GM20431 (cell line): Measurements from ENCODE around the gene GFER.

Experiments used
- in situ Hi-C: fragments of 300-500 bp; cut with MseI, MboI; formaldehyde crosslinking; loops from one replicate; pipeline ENCODE4 v1.15.0; 2020; ENCODE audit warnings: low sequenced_read_pairs; ENCODE audit not compliant: unreplicated experiment

GFER gene

GRCh38 chr16:1989209-1990100 is 5.5 kb downstream of the GFER start, which contains the start of gene SYNGR3:
TSS of gene SYNGR3 (plus strand) at chr16:1989970. CDS start at chr16:1990103, 133 bp downstream.
- in situ Hi-C loops = no loop called here

DNA sequence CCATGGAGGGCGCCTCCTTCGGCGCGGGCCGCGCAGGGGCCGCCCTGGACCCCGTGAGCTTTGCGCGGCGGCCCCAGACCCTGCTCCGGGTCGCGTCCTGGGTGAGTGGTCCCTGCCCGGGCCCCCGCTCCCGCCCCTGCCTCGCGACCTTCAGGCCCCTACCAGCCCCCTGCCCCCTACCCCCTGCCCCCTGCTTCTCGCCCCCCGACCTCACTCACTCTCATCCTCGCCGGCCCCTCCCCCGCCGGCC is 6.0 kb downstream of the GFER start:
- in situ Hi-C loops = no loop called here

- in situ Hi-C loops = no loop called here
These were observed 6.5 kb downstream of the GFER start for GRCh38 chr16:1990351-1991134.

GRCh38 chr16:1991135-1991551 is 7.2 kb downstream of the GFER start:
- in situ Hi-C loops = no loop called here

- in situ Hi-C loops = no loop called here
These were observed 7.6 kb downstream of the GFER start for GRCh38 chr16:1991588-1991947.

GRCh38 chr16:1991948-1992703 is 8.1 kb downstream of the GFER start:
- in situ Hi-C loops = no loop called here

GRCh38 chr16:1992704-1993317 is 8.8 kb downstream of the GFER start:
- in situ Hi-C loops = no loop called here

- in situ Hi-C loops = no loop called here
These were observed 9.7 kb downstream of the GFER start for GRCh38 chr16:1993731-1994131.

- in situ Hi-C loops = no loop called here
These were observed 13.7 kb downstream of the GFER start for GRCh38 chr16:1997494-1998359.

- in situ Hi-C loops = no loop called here
These were observed 14.4 kb downstream of the GFER start for GRCh38 chr16:1998360-1998835.

DNA sequence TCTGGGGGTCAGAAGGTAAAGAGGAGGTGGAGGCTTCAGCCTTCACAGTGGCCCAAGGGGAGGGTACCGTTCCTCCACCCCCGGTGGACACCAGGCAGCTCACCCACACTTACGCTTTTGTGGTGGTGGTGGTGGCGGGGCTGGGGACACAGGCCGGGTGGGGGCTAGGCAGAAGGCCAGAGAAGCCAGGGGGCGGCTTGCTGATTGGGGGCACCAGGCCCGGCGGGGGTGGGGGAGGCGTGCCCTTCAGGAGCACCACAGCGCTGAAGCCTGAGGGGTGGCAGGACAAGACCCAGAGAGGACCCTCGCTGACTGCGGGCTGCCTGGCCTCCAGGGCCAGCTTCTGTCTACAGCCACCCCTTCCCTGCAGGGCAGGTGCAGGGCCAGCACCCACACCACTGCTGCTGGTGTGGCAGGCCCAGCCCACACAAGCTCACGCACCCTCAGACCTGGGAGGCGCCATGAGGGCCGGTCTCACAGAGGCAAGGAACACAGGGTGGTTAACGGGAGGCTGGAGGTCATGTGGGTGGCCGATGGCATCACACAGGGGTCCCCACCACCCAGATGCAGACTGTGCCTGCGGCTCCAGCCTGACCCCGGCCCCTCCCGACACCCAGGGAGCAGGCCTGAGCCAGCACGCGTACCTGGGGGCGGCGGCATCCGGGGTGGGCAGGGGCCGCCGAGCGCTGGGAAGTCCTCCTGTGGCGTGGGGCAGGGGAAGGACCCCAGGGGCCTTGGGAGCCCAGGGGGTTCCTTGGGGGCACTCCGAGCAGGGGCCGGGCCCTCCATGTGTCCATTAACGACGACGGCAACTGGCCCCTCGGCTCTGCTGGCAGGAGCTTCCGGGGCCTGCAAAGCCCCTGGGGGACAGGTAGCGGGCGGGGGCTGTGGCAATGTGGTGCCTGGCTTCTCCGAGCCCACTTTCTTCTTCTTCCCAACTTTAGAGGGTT is 15.1 kb downstream of the GFER start:
- in situ Hi-C loops = no loop called here

- in situ Hi-C loops = no loop called here
These were observed 16.0 kb downstream of the GFER start for GRCh38 chr16:1999866-2000514.

GRCh38 chr16:2001035-2001434 is 17.0 kb downstream of the GFER start:
- in situ Hi-C loops = no loop called here

DNA sequence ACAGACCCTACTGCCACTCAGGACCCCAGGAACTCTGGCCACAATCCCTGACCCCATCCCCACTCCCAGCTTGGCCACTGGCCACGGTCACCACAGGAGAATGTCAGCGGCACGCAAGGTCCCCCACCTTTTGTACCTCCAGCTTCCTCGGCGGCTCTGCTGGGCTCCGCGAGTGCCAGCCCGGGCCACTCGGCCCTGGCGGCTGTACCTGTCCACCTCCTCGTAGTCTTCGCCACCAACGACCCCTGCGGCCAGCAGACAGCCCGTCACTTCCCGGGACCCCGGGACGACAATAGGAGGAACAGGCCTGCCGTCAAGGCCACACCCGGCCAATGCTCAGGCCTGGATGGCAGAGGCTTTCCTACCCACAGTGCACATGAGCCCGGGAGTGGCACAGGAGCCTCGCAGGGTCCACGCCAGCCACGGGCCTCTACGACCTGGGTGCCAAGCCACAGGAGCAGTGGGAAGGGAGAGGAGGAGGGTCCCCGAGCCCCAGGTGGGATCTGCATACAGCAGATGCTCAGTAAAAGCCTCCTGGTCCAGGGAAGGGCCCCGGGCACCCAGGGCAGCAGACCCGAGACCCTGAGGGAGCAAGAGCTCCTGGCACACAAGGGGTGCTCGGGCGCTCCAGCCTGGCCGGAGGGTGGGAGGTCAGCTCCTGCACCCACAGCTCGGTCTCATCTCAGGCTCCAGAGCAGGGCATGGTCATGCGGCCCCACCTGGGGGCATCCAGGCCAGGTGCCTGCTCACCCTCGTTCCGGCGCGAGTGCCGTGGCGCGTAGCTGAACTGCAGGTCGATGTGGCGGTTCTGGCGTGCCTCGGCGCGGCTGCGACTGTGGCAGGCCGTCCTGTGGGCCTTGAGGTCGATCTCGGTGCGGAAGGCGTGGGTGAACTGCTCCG is 17.7 kb downstream of the GFER start:
- in situ Hi-C loops = no loop called here

DNA sequence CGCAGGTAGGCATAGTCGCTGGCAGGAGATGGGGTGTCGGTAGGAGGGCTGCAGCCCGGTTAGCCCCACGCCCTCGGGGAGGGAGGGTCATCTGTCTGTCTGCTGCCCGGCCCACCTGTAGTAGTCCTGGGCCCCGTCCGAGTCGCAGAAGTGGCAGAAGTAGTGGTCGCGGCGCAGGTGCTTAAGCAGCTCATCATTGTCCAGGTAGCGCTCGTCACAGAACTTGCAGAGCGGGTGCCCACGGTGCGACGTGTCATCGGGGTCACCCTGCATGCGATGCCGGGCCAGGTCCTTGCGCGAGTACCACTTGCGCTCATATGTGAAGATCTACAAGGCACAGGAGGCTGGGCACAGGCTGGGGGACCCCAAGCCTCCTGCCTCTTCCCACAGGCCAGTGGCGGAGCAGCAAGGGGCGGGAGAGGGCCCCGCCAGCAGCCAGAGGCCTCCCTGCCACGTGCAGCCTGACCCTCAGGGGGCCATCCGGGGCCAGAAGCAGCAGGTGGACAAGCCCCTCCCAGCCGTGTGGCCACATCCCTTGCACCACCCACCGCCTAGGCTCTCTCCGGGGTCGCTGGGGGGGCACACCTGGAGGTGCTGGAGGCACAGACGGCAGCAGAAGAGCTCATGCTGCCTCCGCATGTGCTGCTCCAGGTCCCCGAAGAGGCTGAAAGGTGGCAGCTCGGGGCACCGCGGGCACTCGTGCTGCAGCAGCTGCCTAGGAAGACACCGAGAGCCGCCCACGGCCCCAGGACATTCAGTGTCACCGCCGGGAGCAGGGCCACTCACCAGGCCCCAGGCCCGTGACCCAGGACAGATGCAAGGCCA is 18.6 kb downstream of the GFER start:
- in situ Hi-C loops = no loop called here

- in situ Hi-C loops = no loop called here
These were observed 19.3 kb downstream of the GFER start for GRCh38 chr16:2003231-2003826.
